ENCODE measurements around the gene MED9.

Gene MED9

DNA sequence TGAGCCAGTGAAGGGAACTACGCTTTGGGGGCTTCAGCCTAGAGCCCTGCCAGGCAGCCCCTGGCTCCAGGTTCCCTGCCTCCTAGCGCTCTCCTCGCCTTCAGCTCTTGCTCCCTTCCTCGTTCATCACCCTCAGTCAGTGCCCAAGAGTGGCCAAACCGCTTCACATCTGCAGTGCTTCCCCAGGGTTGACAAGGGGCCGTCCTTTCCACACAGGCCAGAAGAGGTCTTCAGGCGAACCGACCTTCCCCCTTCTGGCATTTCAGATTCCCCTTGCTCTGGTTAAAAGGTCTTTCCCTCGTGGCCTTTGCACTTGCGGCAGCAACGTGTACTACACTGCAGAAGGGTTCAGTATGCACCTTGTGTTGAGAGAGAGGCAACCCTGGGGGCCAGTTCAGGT, 15.3 kb downstream of the MED9 start:
- DNase-seq, result no peak

DNA sequence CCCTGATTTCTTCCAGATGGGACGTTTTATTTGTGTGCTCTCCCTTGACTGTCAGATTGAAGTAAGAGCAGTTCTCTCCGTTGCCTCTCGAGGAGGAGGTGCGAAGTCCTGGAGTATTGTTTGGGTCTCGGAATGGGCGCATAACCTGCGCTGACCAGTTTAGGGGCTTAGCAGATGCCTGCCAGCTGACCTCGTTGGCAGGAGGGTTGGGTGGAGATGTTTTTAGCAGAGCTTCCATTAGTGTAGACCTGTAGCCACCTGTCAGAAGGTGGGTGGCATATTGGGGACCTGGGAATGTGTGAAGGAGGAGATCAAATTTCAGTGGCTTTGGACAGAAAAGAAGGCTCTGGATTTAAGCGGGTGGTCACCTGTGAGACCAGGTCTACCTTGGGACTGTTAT, 15.8 kb downstream of the MED9 start:
- no peak for DNase-seq

DNA sequence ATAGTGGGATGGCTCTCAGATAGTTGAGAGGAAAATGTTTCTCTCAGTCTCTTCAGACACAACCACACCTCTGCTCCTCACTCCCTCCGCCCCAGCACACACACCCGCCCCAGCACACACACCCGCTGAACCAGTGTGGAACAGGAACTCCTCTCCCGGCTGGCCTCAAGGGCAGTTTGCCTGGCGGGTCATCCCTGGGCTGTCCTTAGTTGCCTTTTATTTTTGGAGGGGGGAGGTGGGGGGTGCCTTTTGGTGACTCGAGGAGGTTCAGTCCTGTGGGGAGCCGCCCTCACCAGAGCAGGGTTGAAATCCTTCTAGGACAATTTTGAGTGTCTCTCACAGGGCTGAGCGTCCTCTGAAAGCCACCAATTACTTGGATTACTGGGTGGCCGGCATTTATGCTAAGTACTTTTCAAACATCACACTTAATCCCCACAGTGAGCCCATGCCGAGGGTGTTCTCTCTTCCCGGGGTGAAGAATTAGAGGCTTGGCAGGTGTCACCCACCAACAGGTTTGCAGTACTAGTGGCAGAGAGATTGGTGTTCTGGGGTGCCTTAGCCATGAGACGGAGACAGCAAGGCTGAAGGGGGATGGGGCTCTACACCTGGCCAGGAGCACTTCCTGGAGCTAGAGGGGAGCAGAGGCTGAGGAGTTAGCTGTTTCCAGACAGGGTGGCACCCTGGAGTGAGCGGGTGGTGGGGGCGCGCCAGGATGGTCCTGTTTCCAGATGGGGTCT, 16.6 kb downstream of the MED9 start:
- DNase-seq, result no peak

DNA sequence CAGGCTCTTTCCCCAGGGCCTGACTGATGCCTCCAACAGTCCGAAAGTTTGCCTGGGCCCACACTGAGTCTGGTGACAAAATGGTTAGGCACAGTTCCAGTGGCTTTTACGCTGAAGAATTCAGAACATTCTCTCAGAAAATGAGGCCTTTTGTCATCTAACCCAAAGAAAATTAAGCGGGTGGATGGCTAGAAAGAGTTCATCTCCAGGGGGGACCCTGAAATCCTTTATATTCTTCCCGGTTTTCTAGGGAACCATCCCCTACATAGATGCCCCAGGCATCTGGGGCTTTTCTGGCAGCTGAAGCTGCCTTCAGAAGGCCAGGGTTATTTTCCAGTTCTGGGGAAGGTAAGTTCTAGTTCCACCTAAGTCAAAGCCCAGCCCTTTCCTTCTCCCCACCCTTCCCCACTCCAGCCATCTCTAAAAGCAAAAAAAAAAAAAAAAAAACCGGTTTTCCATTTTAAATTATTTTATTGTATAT, 17.2 kb downstream of the MED9 start:
- peak; percentile 52 for DNase-seq

DNA sequence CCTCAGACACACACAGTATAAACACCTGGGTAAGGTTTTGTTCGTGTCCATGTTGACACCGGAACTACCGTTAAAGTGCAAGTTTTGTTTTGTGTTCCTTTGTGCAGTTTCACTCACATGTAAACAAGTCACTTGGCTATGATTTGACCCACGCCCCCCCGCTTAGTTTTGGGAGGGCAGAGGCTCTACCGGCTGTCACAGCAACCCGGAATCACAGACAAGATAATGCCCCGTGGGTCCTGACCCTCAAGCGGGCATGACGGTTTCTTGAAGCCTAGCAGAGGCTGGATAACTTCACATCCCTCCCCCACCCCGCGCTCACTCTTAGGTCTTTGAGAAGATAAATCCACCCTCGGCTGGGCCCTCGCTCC, 17.7 kb downstream of the MED9 start:
- DNase-seq, result no peak

DNA sequence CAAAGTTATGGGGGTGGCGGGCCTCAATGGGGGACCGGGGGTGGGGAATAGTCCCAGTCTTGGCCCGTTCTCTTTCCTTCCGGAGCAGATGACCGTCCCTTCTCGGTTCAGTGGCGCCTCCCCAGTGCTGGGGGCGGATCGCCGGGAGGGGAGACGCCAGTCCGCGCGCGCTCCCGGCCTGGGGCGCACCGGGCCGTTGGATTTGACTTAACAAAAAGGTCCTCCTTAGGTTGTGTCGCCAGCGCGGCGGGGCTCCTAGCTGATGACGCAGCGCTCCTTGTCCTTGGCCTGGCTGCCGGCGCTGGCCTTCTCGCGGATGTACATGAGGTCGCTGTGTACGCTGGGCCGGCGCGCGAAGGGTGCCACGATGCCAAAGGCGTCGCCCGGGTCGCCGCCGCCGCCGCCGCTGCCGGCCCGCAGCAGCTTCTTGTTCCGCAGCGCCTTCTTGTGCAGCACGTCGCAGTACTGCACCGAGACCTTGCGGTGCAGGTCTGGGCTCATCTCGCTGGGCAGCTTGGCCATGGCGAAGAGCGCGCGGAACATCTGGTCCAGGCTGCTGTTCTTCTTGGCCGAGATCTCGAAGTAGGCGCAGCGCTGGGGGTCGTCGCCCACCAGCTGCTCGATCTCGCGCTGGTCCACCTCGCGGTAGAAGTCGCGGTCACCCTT, 18.2 kb downstream of the MED9 start:
- no peak for DNase-seq

DNA sequence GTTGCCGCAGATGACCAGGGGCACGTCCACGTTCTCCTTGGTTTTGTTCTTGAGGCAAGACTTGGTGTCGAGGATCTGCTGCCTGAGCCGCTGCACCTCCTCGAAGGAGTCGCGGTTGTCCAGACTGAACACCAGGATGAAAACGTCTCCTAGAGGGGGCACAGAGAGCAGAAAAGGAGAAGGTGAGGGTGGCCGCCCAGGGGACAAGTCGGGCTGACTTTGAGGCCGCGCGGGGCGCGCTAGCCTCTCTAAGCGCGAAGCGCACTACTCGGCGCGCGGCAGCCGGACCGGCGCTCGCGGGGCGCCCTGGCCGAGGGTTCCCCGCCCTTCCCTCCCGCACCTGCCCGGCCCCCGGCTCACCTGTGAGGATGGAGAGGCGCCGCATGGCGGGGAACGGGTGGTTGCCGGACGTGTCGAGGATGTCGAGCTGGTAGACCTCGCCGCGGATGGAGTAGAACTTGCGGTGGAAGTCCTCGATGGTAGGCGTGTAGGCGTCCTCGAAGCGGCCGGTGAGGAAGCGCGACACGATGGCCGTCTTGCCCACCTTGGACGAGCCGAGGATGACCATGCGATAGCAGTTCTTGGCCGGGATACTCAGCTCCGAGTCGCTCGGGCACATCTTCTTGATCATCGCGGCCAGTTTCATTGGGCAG, 18.9 kb downstream of the MED9 start:
- no peak for DNase-seq

DNA sequence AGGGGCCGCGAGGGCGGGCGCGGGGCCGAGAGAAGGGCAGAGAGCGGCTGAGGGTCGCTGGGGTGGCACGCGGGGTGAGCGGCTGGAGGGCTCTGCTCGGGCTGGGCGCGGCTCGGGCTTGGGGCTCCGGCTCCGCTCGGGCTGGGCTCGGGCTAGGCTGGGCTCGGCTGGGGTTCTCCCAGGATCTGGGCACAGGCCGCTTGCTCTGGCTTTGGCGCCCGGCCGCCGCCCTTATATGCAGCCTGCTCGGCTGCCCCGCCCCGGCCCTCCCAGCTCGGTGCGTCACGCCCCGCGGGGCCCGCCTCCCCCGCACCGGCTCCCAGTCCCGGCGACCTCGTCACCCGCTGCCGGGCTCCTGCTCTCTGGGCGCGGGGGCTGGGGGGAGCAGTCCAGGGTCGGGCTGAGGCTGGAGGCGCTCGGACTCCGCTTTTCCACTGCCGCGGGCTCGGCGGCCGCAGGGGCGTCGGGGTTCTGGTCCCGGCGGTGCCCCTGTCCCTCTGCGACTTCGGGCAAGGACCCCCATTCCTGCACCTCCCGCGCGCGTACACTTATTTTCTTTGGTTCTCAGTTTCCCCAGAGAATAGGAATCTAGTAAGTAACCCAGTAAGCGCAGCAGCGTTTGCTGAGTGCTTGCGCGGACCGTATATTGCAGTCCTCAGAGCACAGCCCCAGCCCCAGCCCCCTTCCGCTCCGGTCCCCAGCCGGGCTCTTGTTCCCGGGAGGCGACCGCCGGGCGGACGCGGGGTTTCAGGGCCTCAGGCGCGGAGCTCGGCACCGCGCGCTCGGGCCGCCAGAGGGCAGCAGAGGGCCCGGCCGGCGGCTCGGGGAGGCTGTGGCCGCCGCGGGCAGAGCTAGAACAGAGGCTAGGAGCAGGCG, 19.6 kb downstream of the MED9 start, which contains the start of gene RASD1:
TSS of gene RASD1 (minus strand) at position 207 of the 876 bp plus-strand sequence. CDS start 214 bp downstream, outside the sequence.
- peak; percentile 91 for DNase-seq

DNA sequence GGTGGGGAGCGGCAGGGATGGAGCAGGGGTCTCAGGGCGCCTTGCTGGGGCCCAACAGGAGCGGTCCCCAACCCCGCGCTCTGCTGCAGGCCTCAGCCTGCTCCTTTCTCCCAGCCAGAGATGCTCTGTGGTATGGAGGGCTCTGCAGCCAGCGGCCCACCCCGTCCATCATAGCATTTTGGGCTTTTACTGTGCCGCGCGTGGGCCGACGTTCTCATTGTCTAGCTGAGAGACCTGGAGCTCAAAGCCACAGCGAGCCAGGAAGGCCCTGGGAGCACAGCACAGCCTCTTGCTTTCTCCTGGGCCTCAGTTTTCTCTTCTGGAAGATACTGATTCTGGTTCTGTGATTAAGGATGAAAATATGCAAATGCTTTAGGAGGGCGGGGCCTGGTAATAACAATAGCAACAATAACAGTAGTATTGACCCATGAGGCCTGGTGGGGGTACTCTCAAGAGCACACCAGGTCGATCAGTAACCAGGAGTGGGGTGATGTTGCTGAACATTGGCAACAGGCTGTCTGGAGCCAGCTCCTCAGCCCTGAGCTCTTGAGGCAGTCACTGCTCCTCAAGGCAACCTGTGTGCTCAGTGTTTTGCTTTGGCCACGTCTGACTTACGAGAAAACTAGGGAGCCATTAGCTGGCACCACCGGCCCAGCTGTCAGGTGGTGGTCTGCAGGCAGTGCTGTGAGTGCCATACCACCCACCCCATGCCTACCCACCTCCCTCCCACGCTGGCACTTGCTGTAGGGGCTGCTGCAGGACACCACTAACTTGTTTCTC, 20.5 kb downstream of the MED9 start:
- no peak for DNase-seq

DNA sequence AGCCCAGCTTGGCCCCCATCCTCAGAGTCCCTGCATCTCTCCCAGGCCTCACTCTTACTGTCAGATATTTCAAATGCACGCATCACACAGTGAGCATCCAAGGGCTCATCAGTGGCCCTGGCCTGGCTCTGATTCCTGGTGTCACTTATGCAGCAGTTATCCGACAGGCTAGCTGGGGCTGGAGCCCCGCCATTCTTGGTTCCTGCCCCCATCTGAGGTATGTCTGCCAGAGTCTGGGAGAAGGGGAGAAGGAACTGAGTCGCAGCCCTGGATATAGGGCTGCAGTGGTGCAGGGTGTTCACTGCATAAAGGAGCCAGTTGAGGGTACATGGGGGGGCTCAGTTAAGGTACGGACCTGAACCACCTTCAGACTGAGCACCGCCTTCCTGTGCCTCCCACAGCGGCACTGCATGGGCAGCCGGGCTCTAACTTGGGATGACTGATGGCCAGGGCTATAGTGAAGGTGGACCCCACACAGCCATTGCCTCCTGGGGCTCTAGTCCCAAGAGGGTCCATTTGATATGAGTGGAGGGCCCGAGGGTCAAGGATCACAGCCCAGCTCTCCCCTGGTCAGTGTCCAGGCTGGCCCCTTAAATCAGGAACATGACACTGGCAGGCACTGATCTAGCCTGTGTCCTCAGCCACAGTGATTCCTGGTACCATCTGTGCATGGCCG, 21.2 kb downstream of the MED9 start:
- DNase-seq, result no peak

DNA sequence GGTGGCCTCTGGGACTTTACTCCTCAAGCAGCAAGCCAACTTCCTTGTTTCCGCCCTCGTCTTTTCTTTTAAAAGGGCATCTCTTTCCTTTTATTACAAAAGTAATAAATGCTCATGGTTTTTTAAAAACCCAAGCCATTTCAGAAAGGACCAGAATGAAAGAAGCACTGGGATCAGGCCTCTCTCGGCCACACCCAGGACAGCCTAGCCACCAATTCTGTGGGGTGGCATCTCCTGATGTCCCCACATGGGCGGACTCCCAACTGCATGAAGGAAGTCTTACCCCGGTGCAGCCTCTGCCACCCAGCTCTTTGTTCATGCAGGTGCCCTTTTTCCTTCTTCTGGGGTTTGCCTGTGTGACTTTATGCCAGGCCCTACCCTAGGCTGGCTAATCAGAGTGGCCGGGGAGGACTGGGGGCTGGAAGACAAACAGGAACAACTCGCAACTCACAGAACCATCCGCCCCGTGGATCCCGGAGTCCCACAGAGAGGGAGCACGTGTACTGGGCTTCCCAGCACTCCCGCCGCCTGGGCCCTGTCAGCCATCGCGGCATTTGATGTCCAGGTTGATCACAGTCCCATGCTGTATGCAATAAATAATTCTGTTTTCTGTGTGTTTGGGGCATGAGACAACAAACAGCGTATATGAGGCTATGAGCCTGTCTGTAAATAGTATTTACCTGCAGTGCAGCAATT, 22.0 kb downstream of the MED9 start:
- DNase-seq, result no peak

DNA sequence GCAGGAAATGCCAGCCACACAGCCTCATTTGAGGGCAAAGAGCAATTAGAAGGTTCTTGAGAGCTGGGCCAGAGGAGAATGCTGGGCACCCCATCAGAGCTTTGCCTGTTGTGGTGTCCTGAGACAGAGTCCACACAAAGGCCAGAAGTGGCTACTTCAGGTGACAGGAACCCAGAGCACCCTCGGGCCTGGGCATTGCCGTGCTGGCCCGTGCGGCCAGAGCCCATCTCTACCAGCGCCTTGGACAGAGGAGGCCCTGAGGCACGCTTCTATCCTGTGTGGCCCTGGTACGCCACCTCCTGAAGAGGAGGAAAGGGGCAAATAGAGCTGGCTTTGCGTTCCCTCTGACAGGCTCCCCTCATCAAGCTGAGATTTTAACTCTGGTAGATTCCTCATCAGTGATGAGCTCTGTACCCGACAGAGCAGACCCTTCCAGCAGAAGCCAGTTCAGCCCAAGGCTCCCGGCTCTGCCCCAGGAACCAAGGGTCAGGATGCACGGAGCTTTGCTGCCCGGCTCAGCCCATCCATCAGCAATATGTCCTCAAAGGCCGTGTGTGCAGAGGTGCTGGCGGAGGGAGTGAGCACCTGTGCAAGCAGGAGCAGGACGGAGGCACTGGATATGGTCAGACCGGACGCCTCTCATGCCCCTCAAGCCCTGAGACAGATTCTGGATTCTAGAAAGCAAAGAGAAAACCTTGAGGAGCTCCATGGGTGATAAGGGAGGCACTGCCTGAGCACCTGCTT, 22.8 kb downstream of the MED9 start:
- DNase-seq, result no peak

DNA sequence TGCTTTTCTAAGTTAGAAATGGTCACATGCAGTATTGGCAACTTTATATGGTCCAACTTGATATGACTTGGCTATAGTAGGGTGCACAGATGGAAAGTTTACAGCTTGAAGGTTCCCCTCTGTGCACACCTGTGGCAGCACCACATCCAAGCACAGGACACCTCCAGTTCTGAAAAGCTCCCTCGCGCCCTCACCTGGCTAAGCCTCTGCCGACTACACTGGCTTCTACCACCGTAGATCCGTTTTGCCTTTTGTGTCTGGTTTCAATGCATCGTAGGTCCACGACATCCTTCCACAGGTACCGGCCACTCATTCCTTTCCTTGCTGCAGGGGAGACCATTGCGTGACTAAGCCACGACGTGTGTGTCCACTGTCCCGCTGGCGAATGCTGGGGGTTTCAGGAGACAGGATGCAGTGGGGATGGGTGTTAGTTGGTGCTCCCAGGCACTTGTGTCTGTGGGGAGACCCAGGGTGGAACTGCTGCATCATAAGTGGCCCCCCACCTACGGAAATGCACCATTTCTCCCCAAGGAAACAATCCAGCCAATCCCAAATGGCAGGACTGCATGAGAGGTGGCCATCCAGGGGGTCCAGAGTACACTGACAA, 24.3 kb downstream of the MED9 start:
- DNase-seq, result no peak

DNA sequence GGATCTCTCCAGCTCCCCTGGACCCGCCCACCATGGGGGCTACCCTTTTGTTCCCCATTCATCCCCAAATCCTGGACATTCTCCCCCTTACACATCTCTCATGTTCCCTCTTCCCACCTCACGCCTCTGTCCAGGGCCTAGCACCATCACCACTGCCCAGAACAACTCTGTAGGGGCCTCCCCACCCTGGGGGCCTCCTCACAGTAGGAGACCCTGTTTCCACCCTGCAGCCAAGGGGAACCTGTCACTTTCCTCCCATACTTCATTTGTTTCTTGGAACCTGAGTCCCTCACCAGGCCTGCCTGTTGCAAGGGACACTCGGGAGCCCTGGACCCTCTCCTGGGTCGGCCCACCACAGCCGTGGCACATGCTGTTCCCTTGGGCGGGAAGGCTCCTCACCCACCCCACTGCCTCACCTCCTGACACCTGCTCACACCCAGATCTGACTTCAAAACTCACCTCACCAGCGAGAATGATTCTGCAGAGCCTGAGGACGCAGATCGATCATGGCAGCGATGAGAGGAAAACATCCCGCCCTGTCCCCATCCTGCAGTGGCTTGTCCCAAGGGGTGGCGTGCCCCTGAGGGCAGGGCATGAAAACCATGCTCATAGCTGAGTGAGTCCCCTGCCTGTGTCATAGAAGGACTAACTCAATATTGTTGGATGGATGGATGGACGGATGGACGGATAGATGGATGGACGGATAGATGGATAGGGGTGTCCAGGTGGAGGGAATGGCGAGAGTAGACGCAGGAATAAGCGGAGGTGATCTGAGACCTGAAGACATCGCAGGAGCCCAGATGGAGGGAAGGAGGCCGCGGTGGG, 26.2 kb downstream of the MED9 start:
- DNase-seq, result no peak

DNA sequence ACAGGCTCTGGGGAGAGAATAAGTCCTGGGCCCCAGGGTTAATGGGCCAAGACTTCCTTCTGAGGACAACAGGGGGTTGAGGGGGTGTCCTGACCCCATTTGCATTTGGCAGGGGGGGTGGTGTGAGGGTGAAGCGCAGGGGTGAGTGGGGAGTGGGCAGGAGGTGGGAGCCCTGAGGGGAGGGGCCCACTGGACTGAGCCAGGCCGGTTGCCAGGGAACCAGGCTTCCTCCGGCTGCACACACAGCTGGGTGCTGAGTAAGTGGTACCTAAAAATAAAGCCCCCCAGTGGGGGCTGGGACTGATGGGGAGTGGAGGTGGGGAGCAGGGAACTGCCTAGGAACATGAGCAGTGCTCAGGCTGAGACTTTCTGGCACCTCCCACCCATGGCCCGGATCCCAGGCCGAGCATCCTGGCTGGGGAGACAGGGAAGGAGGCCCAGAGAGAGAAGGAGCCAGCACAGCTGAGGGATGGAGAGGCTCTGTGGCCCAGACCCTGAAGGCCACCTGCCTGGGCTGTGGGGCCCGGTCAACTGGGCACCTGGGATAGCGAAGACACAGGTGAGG, 26.8 kb downstream of the MED9 start:
- peak; percentile 42 for DNase-seq

DNA sequence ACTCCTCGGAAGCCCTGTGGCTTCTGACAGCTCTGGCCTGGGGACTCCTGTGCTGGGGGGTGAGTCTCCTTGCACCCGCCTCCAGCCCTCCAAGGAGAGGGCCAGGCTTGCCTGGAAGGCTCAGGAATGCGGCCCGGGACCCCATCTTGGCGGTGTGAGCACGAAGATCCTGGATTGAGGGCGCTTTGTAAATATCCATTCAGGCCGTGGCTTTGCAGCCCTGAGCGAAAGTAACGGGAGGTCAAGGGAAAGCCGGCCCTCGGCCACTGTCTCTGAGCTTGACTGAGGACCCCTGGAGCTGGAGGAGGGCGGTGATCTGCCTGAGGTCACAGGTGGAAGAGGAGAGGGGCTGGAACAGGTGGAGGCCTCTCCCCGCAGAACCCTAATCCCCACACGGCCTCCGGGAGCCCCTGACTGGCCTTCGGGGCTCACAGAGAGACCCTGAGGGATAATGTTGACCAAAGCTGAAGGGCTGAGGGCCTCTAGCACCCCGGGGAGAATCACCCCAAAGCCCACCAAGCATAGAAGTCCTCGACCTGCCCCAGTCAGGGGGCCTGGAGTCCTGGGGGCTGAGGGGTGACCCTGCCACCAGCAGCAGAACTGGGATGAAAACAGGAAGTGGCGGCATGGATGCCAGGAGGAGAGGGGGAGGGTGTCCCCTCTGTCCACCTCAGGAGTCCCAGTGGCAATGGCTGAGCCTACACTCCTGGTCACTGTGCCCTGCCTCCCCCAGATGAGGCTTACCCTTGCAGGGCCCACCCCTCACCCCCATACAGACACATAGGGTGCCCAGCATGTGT, 27.7 kb downstream of the MED9 start:
- DNase-seq, result no peak

DNA sequence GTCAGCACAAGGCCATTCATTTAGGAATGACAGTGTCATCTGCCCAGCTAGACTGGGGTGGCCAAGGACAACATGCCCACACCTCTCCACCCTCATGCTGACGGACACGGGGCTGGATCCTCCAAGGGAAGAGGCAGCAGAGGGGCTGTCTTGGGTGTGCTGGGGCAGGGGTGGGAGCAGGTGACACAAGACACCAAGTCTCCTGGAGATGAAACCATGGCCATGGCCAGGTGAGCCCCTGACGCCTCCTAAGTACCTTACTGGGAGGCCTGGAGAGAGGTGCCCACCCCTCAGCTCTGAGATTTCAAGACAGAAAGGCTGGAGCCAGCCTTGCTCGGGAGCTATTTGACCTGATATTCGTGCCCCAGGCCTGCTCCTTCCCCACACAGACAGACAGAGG, 28.4 kb downstream of the MED9 start:
- DNase-seq, result no peak
